ENCODE data around the gene LMBRD1.
"Not testable (repeated sequence)": the region's sequence is repeated elsewhere in the genome, so short reads cannot be mapped to it uniquely, and the experiment has no call there.

The LMBRD1 gene

GRCh38 chr6:69796073-69796641 lies 653 bp downstream of the LMBRD1 start:
- no peak for DNase-seq (ENCODE audit: low read depth)

GRCh38 chr6:69795469-69796072 lies 1.2 kb downstream of the LMBRD1 start:
- DNase-seq (ENCODE audit: low read depth), result no peak

- no peak for DNase-seq (ENCODE audit: low read depth)
These were observed 4.5 kb downstream of the LMBRD1 start for GRCh38 chr6:69792292-69792691.

GRCh38 chr6:69791065-69791471 lies 5.7 kb downstream of the LMBRD1 start:
- no peak for DNase-seq (ENCODE audit: low read depth)

GRCh38 chr6:69790629-69791028 lies 6.2 kb downstream of the LMBRD1 start:
- DNase-seq (ENCODE audit: low read depth), result no peak

GRCh38 chr6:69789578-69789977 lies 7.2 kb downstream of the LMBRD1 start:
- no peak for DNase-seq (ENCODE audit: low read depth)

- DNase-seq (ENCODE audit: low read depth), result not testable (repeated sequence)
These were observed 9.4 kb downstream of the LMBRD1 start for GRCh38 chr6:69787436-69787835.

GRCh38 chr6:69785697-69786096 lies 11.1 kb downstream of the LMBRD1 start:
- DNase-seq (ENCODE audit: low read depth), result no peak

- DNase-seq (ENCODE audit: low read depth), result no peak
These were observed 12.0 kb downstream of the LMBRD1 start for GRCh38 chr6:69784595-69785377.

GRCh38 chr6:69783108-69783507 lies 13.7 kb downstream of the LMBRD1 start:
- DNase-seq (ENCODE audit: low read depth), result no peak

- no peak for DNase-seq (ENCODE audit: low read depth)
These were observed 16.1 kb downstream of the LMBRD1 start for GRCh38 chr6:69780585-69781178.

- no peak for DNase-seq (ENCODE audit: low read depth)
These were observed 20.9 kb downstream of the LMBRD1 start for GRCh38 chr6:69775941-69776340.

GRCh38 chr6:69775585-69775849 lies 21.3 kb downstream of the LMBRD1 start:
- DNase-seq (ENCODE audit: low read depth), result no peak

GRCh38 chr6:69774740-69775584 lies 21.8 kb downstream of the LMBRD1 start:
- no peak for DNase-seq (ENCODE audit: low read depth)

- no peak for DNase-seq (ENCODE audit: low read depth)
These were observed 25.5 kb downstream of the LMBRD1 start for GRCh38 chr6:69771158-69771906.

- DNase-seq (ENCODE audit: low read depth), result no peak
These were observed 28.1 kb downstream of the LMBRD1 start for GRCh38 chr6:69768664-69769063.

GRCh38 chr6:69763763-69764162 lies 33.0 kb downstream of the LMBRD1 start:
- no peak for DNase-seq (ENCODE audit: low read depth)

GRCh38 chr6:69761853-69762252 lies 35.0 kb downstream of the LMBRD1 start:
- DNase-seq (ENCODE audit: low read depth), result no peak

- no peak for DNase-seq (ENCODE audit: low read depth)
These were observed 38.6 kb downstream of the LMBRD1 start for GRCh38 chr6:69758214-69758613.

GRCh38 chr6:69756907-69757306 lies 39.9 kb downstream of the LMBRD1 start:
- DNase-seq (ENCODE audit: low read depth), result no peak

- DNase-seq (ENCODE audit: low read depth), result no peak
These were observed 40.4 kb downstream of the LMBRD1 start for GRCh38 chr6:69756366-69756765.

GRCh38 chr6:69735027-69735426 lies 61.8 kb downstream of the LMBRD1 start:
- DNase-seq (ENCODE audit: low read depth), result no peak
